ENCODE measurements around the gene C19orf85. TPM values are rescaled to one million over a fixed set of nuclear protein-coding genes. Genes with fewer than 3 reads are reported as not detected.

The C19orf85 gene
- total RNA-seq, 4 donors from 2014 or later: not detected

DNA sequence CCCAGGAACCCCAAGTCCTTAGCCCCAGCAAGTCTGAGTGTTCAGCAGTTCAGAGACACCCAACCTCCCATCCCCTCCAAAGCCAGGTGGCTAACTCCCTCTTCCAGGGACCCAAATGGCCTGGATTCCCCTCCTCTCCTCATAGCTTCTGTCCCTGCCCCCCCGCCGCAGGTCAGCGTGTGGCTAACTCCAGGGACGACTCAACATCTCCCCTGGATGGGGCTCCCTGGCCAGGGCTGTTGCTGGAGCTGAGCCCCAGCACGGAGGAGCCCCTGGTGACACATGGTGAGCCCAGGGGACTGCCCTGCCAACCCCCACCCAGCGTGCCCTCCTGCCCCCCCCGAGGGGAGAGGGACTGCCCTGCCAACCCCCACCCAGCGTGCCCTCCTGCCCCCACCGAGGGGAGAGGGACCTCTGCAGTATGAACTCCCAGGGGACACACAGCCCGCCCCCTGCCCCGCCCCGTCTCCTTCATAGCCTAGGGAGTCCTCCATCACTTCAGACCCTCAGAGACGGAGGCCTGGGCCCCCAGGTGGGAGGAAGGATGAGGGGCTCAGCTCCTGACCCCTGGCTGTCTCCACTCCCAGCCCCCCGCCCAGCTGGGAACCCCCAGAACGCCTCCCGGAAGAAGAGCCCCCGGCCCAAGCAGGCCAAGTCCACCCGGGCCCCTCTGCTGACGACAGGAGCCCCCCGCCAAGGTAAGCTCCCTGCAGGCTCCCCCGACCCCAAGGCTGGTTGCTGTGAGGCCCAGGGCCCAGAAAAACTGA, 25.3 kb upstream of the C19orf85 start:
- Histone ChIP-seq H3K27me3 (no peaks in the 10 kb centered on the region), H3K27ac (peak overlapping the region; percentile 61 to 99 (median 96)), H3K9me3 (no peaks in the 10 kb centered on the region), H3K36me3 (no peaks in the 10 kb centered on the region), H3K4me1 (peaks cover 3 to 100% (median 50%) of the 10 kb centered on the region in 3 donors), H3K4me3 (no peak overlapping the region)
- ATAC-seq: no peak
- no CpG with 5 or more reads among the region's 21 CpGs for WGBS, 2 donors (ENCODE audit: low coverage in 1 of 2)
- TF ChIP-seq CTCF (IDR thresholded peaks at IDR 0.05): no peak
- no peak for TF ChIP-seq EP300 (IDR thresholded peaks at IDR 0.05)
- TF ChIP-seq POLR2AphosphoS5 (IDR thresholded peaks at IDR 0.05): no peak
- TF ChIP-seq POLR2A (IDR thresholded peaks at IDR 0.05): no peak

DNA sequence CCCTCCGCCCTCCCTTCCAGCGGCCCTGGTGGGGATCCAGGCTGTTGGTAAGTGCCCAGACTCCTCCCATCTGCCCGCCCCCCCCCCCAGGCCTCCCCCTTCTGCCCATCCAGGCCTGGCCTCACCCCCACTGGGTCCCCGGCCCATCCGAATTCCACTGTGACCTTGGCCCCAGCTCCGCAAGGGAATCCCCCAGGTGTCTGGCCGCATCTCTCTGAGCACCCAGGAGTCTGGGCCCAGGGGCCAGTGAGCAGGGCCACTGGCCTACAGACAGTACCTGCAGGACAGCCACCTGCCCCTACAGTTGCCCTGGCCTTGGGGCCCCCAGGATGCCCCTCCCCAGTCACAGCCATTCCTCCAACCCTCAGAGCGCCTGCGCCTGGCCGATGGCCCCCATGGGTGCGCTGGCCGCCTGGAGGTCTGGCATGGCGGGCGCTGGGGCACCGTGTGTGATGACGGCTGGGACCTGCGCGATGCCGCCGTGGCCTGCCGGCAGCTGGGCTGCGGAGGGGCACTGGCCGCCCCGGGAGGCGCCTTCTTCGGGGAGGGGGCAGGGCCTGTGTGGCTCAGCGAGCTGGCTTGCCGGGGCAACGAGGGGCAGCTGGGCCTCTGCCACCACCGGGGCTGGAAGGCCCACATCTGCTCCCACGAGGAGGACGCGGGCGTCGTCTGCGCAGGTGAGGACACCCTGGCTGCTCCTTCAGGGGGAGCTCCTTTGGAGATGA, 24.6 kb upstream of the C19orf85 start:
- Histone ChIP-seq H3K4me1 (peaks cover 3 to 100% (median 56%) of the 10 kb centered on the region in 3 donors), H3K27me3 (no peaks in the 10 kb centered on the region), H3K27ac (peak overlapping the region; percentile 61 to 99 (median 96)), H3K9me3 (no peaks in the 10 kb centered on the region), H3K36me3 (peaks cover 0 to under 1% of the 10 kb centered on the region in 2 donors), H3K4me3 (peak overlapping the region in 1 of 2 donors; percentile 37)
- WGBS, 2 donors (ENCODE audit: low coverage in 1 of 2): no CpG with 5 or more reads among the region's 36 CpGs
- TF ChIP-seq POLR2A (IDR thresholded peaks at IDR 0.05) (no peak), CTCF (IDR thresholded peaks at IDR 0.05) (no peak), EP300 (IDR thresholded peaks at IDR 0.05) (no peak), POLR2AphosphoS5 (IDR thresholded peaks at IDR 0.05) (no peak)
- no peak for ATAC-seq

GRCh38 chr19:55487924-55488687, 23.6 kb upstream of the C19orf85 start, which contains the start of gene SSC5D:
Gene SSC5D, plus strand, starts transcription at chr19:55488436. Its CDS starts 154 bp downstream, at chr19:55488590.
- Histone ChIP-seq H3K4me1 (peaks cover 3 to 99% (median 60%) of the 10 kb centered on the region in 3 donors), H3K27me3 (no peaks in the 10 kb centered on the region), H3K36me3 (peaks cover 0 to 11% of the 10 kb centered on the region in 2 donors), H3K9me3 (no peaks in the 10 kb centered on the region), H3K4me3 (peak within 1 kb of the TSS in 1 of 2 donors; percentile 37), H3K27ac (peak within 1 kb of the TSS; percentile 86 to 99 (median 96))
- no peak for TF ChIP-seq POLR2A (IDR thresholded peaks at IDR 0.05)
- no peak for TF ChIP-seq CTCF (IDR thresholded peaks at IDR 0.05)
- no peak for TF ChIP-seq POLR2AphosphoS5 (IDR thresholded peaks at IDR 0.05)
- no peak for TF ChIP-seq EP300 (IDR thresholded peaks at IDR 0.05)
- 15% methylated on average over 5 of the region's 21 CpGs; no CpG with 5 or more reads in 1 of the 2 donors for WGBS, 2 donors (ENCODE audit: low coverage in 1 of 2)
- ATAC-seq: no peak

GRCh38 chr19:55486971-55487923, 22.7 kb upstream of the C19orf85 start:
- H3K4me1 ChIP-seq: peaks cover 3 to 92% (median 60%) of the 10 kb centered on the region in 3 donors
- peak; percentile 67 for ATAC-seq
- WGBS, 2 donors (ENCODE audit: low coverage in 1 of 2): 6 to 20% methylated on average over 1 to 15 of the region's 27 CpGs
- TF ChIP-seq POLR2AphosphoS5 (IDR thresholded peaks at IDR 0.05): peak; percentile 70
- no peak for TF ChIP-seq POLR2A (IDR thresholded peaks at IDR 0.05)
- TF ChIP-seq CTCF (IDR thresholded peaks at IDR 0.05): no peak
- TF ChIP-seq EP300 (IDR thresholded peaks at IDR 0.05): no peak
- peaks cover 0 to 20% of the 10 kb centered on the region in 2 donors for H3K36me3 ChIP-seq
- H3K9me3 ChIP-seq: no peaks in the 10 kb centered on the region
- H3K27me3 ChIP-seq: no peaks in the 10 kb centered on the region
- peak overlapping the region in 1 of 2 donors; percentile 28 for H3K4me3 ChIP-seq
- H3K27ac ChIP-seq: peak overlapping the region; percentile 86 to 99 (median 96)

All from gastroesophageal sphincter (tissue), 4 donors.